TTC549 (cell line): ENCODE results near the gene PPEF1.
"Not testable (repeated sequence)": the region's sequence is repeated elsewhere in the genome, so short reads cannot be mapped to it uniquely, and the experiment has no call there.

ENCODE experiments used
- FAIRE-seq: peaks from 2 replicates; lab custom pipeline; 2012; peaks lifted over from hg19 to GRCh38; lab: Jason Lieb, UNC

Gene PPEF1

DNA sequence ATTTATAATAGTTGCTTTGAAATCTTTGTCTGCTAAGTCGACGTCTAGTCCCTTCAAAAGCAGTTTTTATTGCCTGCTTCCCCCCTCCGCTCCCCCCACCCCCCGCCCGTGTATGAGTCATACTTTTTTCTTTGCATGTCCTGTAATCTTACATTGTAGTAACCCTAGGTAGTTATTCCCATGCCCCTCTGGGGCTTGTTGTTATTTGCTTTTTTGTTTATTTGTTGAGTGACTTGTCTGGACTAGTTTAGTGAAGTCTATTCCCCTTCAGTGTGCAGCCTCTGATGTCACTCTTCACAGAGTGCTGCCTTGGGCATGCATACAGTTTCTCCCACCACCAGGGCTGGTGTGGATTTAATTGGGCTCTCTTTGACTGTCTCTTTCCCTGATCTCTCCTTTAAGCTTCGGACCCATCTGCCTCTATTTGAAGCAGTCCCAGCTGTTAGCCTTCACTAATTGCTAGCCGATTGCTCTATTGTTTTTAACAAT, 86.2 kb downstream of the PPEF1 start:
- no peak for FAIRE-seq

DNA sequence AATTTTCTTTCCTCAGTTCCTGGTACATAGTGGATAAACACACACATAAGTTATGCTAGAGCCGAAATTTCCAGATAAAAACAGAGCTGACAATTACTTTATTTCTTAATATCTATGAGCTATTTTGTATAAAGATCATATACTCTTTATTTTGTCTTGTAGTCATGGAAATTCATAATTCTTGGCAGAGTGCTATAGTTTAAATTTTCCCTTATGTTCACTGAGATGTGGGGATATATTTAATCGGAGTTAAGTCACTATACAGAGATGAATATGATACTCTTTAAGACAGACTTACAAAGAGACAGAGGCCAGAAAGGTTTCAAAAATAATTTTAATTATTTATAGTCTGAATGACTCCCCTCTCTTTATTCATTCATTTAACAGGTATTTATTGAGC, 89.7 kb downstream of the PPEF1 start:
- FAIRE-seq: no peak

DNA sequence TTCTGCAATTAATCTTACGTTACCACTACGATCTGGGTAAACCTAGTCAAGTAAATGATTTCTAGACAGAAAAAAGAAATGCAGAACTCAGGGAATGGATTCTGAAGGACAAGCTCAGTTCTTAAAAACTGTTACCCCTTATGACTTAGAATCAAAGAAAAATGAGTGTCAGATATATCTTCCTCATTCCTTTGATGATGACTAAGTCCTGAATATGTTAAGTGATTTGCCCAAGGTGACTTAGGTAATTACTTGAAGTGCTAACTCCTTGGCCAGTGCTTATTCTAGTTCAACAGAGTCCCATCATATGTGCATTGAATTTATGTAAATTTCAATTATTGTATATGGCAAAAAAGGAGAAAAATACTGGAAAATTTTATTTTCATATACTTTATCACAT, 92.5 kb downstream of the PPEF1 start:
- FAIRE-seq: no peak

DNA sequence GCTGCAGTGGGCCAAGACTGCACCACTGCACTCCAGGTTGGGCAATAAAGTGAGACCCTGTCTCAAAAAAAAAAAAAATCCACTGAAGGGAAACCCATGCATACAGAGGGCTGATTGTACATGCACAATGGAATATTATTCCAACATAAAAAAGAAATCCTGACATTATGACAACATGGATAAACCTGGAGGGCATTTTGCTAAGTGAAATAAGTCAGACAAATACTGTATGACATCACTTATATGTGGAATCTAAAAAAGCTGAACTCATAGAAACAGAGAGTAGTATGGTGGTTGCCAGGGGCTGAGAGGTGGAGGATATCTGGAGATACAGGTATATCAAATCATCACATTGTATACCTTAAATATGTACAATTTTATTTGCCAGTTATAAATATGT, 102.2 kb downstream of the PPEF1 start:
- no peak for FAIRE-seq

DNA sequence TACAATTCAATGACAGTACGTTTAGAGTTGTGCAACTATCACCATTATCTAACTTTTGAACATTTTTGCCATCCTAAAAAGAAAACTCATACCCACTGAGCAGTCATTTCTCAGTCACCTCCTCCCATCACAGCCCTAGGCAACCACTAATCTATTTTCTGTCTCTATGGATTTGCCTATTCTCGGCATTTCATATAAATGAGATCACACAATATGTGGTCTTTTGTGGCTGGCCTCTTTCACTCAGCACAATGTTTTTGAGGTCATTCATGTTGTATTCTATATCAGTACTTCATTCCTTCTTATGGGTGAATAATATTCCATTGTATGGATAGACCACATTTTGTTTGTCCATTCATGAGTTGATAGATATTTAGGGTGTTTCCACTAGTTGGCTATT, 103.0 kb downstream of the PPEF1 start:
- no peak for FAIRE-seq

DNA sequence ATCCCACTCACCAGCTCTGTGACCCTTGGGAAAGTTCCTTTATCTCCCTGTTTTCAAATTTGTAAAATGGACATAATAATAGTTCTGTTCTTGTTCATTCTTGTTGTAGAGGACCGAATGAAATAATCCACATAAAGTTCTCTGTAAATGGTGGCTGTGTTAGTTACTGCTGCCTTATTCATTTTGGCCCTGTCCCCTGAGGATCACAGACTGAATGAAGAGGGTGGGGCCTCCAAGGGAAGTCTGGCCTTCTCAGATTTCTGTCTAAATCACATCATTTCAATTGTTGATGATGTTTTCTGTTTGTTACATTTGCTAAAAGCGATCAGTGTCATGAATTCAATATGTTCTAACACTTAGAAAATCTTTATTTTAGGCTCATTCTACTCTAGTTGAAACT, 117.9 kb downstream of the PPEF1 start:
- FAIRE-seq: no peak

DNA sequence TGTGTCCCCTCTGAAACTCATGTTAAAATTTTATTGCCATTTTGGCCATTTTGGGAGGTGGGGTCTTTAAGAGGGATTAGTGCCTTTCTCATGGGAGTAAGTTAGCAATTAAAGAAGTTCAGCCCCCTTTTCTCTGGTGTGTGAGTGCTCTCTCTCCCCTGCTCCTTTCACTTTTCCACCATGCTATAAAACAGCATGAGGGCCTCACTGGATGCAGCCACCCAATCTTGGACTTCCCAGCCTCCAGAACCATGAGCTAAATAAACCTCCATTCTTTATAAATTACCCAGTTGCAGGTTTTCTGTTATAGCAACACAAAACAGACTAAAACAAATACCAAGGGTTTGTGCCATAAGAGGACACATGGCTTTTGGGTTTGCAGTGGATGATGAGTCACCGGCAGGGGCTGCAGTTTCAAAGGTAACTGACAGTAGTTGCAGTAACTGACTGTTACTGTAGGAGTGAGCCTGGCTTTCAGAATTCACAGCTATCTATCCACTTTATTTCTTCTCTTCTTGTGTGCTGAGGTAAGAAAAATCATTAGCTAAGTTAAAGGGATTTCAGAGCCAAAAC, 121.5 kb downstream of the PPEF1 start:
- FAIRE-seq: no peak

DNA sequence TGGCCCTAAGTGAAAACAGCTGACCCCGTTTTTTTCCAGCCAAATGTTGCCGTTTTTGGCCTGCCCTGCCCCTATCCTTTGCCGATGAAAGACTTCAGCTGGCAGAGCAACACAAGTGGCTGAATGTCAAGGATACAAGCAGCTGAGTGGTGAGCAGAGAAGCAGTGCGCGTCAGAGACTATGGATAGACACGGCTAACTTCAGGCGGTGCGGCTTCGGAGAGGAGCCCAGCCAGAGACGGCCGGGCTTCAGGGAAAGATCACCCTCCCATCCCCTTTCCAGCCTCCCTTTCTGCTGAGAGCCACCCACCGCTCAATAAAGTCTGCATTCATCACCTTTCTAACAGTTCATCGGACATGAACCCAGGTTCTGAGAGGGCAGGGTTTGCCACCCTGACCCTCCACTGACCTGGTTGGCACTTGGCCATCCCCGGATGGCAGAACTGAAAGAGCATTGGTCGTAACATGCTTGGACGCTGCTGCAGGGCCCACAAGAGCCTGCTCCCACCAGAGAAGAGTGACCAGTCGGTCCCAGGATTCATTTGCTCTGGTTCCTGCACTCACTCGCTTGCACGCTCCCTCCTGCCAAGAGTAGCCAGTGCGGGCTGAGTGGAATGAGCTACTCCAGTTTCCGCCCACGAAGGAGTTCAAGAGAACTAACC, 125.8 kb downstream of the PPEF1 start:
- no peak for FAIRE-seq

DNA sequence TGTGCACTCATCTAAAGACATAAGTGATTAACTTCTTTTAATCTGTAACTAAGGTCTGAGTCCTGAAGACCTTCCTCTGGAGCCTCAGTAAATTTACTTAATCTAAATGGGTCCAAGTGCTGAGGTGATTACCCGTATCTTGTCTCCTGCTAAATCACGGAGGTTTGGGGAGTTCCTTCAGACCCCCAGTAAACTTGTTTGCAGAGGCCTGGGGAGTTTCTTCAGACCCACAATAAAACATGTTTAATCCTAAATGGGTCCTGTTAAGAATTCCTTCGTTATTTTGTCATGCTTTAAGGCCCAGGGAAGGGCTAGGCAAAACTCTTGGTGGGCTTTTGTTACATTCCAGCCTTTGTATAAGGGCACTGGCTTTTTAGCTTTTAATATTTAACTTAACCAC, 140.5 kb downstream of the PPEF1 start:
- FAIRE-seq: not testable (repeated sequence)

DNA sequence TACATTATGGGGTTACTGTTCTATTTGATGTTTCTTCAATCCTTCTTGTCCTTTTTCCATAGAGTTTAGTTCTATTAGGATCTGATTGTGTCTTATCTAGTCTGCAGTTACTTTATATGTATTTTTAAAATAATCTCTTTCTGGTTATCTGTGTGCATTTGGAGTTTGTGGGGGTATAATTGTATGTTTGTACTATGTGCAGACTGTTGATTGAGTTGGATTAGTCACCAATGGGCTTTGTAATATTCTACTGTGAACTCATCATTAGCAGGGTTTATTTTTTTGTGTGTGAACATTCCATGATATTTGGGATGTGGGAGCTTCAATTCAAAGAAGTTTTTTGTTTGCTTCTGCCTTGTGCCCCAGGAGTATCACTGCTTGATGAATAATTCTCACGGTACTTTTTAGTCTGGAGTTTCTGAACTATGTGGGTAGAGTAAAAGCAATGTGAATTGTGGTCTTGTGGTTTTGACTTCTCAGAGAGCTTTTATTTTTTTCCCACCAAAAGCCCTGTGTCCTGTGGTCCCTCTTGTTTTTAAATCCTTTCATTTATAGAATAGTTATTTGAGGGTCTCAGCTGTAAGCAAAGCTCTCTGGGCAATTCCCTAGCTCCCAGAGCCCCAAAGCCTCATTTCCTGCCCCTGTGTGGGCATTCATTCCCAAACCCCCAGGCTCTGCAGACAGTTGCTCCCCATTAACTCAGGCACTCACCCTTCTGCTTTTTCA, 148.6 kb downstream of the PPEF1 start:
- FAIRE-seq: no peak

DNA sequence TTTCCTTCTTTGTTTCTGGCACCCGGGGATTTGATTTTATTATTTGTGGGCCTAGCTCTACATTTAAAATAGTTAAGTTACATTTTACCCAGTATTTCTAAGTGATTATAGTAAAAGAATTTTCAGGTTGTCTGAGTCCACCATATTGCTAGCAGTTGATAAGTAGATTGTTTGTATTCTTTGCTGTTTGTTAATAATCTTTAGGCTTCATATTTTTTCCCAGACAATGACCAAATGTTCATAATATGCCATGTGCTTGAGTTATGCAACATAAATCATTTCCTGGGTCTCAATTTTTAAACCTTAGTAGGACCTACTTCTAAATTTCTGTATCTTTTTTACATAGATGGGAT, 149.2 kb downstream of the PPEF1 start:
- FAIRE-seq: no peak

DNA sequence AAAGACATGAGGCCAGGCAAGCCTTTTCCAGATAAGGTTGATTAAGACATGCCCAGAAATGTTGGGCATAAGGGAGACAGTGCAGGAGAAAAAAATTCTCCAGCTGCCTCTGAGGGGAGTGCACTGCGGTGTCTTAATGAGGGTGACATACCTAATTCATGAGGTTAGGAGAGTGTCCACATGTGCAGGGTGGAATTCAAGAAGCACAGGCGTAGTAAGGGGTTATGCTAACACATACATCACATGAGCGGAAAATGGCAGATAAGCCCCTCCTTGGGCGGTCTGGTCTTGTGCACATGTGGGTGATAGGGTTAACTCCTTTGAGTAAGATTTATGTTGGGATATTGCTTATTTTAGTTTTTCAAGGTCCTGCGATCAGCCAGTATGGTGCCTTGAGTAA, 154.1 kb downstream of the PPEF1 start:
- no peak for FAIRE-seq

DNA sequence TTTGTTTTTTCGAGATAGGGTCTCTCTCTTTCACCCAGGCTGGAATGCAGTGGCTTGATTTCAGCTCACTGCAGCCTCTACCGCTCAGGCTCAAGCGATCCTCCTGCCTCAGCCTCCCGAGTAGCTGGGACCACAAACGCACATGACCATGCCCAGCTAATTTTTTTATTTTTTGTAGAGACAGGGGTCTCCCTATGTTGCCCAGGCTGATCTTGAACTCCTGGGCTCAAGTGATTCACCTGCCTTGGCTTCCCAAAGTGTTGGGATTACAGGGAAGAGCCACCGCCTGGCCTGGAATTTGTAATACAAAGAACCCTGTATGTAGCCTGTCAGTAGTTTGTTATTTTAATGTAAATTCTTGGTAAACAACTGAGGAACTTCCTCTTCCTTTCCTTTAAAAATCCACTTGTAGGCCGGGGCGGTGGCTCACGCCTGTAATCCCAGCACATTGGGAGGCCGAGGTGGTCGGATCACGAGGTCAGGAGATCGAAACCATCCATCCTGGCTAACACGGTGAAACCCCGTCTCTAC, 157.0 kb downstream of the PPEF1 start:
- no peak for FAIRE-seq

DNA sequence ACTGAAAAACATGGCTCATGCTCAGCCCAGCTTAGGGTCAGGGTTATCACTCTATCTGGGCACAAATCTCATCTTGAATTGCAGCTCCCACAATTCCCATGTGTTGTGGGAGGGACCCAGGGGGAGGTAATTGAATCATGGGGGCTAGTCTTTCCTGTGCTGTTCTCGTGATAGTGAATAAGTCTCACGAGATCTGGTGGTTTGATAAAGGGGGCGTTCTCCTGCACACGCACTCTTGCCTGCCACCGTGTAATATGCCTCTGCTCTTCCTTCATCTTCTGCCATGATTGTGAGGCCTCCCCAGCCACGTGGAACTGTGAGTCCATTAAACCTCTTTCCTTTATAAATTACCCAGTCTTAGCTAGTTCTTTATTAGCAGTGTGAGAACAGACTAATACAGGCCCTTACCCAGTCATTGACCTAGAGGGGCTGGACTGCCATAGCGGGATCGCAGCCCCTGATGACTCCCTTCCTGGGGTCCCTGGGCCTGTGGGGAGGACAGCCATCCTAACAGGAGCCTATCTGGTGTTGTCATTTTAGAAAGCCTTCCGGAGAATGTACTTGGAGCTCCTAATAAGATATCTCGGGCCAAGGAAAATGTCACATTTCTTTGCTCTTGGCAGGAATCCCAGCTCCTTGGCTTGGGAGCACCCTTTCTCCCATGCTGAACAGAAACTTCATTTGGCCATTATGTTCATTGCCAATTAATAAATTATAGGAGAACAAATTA, 163.9 kb downstream of the PPEF1 start:
- no peak for FAIRE-seq

DNA sequence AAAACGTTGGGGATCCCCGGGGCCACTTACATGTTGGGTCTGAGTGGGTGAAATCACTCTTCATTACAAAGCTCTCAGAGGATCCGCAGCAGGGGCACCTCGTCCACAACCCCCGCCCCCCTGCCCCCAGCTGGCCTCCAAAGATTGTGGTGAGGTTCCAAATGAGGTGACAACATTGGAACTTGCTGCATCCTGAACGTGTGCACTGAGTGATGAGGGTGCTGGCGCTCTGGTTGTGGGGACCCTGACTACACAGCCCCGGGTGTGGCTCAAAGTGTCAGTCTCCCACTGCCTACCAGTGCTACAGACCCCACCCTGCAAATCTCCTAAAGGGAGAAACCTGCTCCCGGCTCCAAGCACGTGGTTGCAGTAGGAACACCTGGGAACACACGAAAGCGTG, 164.5 kb downstream of the PPEF1 start:
- no peak for FAIRE-seq

DNA sequence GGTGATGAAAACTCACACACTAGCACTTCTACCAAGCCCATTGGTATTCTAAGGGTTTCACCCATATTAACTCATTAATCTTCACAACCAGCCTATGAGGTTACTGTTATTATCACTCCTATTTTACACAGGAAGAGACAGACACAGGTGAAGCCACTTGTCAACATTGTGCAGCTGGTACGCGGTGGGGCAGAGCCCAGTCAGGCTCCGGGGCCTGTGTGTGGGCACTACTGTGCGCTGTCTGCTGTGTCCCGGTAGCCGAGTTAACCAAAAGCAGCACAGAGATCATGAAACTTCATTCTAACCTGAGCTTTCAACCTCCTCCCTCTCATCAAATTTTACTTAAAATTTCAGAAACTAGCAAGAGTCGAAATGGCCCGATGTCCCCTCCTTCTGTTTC, 165.2 kb downstream of the PPEF1 start:
- no peak for FAIRE-seq

DNA sequence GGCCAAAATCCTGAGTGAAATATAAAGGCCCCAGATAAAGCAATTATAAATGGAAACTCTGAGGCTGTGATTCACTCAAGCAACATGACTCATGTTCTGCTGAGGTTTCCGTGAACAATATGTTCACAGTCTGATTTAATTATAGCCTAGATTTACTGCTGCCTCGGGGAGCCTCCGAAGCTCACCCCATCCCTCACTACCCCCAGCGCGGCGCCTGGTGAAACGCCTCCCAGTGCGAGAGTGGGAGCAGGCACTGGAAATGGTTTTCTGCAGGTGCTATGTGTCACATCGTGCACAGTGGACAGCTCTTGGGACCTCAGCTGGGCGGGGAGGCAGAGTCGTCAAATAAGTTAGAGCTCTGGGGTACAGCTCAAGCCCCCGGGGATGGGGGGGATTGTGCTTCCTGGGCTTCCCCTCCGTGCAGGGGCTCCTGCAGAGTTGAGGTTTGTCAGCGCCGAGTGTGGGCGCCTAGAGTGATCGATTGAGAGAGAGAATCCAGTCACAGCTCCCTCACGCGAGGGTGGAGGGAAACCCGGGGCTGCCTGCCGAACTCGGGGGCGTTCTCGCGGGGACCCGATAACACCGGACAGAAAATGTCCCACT, 165.8 kb downstream of the PPEF1 start:
- no peak for FAIRE-seq

DNA sequence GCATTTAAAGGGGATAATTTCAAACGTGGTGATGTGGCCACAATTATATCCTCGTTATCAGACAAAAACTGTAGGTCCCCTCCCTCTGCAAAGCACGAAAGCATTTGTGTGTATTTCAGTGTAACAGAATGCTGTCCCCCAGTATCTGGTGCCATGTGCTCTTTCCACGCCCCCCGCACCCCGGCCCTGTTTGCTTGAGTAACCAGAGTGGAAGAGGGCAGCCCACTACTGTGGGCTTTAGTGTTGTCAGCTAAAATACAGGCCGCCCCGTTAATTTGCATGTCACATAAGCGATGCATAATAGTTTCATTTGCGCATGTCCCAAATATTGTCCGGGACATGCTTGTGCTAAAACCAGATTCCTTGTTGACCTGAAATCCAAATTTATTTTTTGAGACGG, 166.4 kb downstream of the PPEF1 start:
- no peak for FAIRE-seq

DNA sequence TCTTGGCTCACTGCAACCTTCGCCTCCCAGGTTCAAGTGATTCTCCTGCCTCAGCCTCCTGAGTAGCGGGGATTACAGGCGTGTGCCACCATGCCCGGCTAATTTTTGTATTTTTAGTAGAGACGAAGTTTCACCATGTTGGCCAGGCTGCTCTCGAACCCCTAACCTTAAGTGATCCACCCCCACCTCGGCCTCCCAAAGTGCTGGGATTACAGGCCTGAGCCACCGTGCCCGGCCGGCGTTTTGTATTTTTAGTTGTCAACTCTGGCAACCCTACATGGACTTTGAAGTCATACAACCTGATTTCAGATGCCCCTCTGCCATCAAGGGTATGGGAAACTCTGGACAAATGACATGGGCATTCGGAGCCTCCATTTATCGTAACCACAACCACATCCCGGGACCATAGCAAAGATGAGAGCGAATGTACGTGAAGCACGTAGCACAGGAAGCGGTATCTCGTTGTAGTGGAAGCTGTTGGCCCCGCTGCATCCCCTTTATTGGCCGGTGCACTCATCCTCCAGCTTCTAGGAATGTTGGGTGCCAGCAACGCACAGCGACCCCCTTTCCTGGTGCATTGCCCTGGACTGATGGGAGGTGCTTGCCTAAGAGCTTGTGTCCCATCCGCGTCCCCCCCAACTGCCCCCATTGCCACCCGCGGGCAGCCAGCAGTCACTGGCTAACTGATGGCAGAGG, 167.3 kb downstream of the PPEF1 start:
- no peak for FAIRE-seq

DNA sequence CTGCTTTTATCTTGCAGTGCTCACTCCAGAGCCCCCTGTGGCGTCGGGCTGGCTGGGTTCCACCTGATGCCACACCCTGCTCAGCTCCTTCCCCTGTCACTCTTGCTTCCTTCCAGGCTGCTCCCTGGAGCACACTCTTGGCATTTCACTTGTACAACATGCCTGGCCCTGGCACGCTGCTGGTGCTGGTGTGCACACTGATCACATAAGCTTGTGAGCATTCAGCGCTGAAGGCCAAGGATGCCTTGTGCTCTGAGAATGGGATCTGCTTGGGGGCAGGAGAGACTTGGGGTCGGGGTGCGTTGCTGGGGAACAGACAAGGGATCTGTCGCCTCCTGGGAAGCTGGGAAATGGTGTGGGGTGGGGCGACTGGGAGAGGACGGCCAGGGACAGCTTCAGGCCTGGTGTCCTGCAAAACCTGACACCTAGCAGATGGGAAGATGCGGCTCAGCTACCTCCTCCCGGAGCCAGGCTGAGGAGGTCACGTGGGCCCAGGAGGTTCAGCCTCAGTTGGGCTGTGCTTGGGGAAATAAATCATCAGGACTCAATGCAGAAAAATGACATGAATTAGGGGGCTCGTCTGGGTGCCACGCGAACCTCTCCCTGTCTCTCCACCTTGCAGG, 167.9 kb downstream of the PPEF1 start:
- FAIRE-seq: no peak

DNA sequence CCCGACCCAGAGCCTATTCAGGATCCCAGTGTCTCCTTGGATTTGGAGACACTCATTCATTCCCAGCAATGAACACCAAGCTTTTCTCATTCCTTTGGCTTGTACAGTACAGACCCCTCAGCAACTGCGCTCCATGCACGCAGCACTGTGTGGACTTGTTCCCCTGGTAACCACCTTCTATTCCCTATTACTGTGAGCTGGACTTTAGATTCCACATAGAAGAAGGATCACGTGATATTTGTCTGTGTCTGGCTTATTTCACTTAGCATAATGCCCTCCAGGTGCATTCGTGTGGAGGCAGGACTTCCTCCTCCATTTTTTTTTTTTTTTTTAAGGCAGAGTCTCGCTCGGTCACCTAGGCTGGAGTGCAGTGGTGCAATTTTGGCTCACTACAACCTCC, 170.0 kb downstream of the PPEF1 start:
- FAIRE-seq: no peak
